SU-DHL-6 (cell line): ENCODE data around the gene B3GNT5.

ENCODE experiments used
- H2AFZ ChIP-seq: fragments of 200-600 bp; sonication (generic); 2 replicates; pipeline ENCODE4 v1.6.1; 2014; ENCODE audit warnings: low read depth, mild to moderate bottlenecking, moderate library complexity, mixed read lengths, antibody characterized with exemption, low read length; ENCODE audit not compliant: severe bottlenecking
- H3F3A ChIP-seq: fragments of 200-600 bp; shearing (Covaris generic); 2 replicates; pipeline ENCODE4 v1.6.0; 2016; ENCODE audit warnings: antibody characterized with exemption, mild to moderate bottlenecking; ENCODE audit not compliant: insufficient read depth
- H3K27ac ChIP-seq: fragments of 200-600 bp; sonication (generic); 2 replicates; pipeline ENCODE4 v1.5.1; 2016; ENCODE audit warnings: low read depth, mild to moderate bottlenecking, low read length, moderate library complexity, mixed read lengths
- H3K27me3 ChIP-seq: fragments of 200-600 bp; sonication (generic), shearing (Covaris generic); 2 replicates; pipeline ENCODE4 v1.6.0; 2014; ENCODE audit warnings: mild to moderate bottlenecking, low read length
- H3K36me3 ChIP-seq: fragments of 200-600 bp; sonication (generic); 2 replicates; pipeline ENCODE4 v1.6.1; 2014; ENCODE audit warnings: mild to moderate bottlenecking, low read length, mixed read lengths
- H3K4me2 ChIP-seq: fragments of 300-600, 200-600 bp; shearing (Covaris generic), sonication (generic); 2 replicates; pipeline ENCODE4 v1.6.0; 2014; ENCODE audit warnings: low read length, low read depth, mild to moderate bottlenecking; ENCODE audit not compliant: poor library complexity, severe bottlenecking
- H3K4me3 ChIP-seq: fragments of 200-600 bp; sonication (generic); 2 replicates; pipeline ENCODE4 v1.5.1; 2014; ENCODE audit warnings: antibody characterized with exemption, low read length, mild to moderate bottlenecking, mixed read lengths; ENCODE audit not compliant: insufficient read depth, poor library complexity, severe bottlenecking
- H3K79me2 ChIP-seq: fragments of 200-600 bp; sonication (generic); 2 replicates; pipeline ENCODE4 v1.6.1; 2014; ENCODE audit warnings: mild to moderate bottlenecking, low read length, moderate library complexity; ENCODE audit not compliant: insufficient read depth
- H3K9ac ChIP-seq: fragments of 200-600 bp; sonication (generic); 2 replicates; pipeline ENCODE4 v1.7.0; 2014; ENCODE audit warnings: mild to moderate bottlenecking, low read length
- H3K9me2 ChIP-seq: fragments of 200-600 bp; sonication (generic); replicated peaks from 2 replicates; pipeline ENCODE4 v1.6.1; 2014; ENCODE audit warnings: low read length; ENCODE audit not compliant: insufficient read depth
- H3K9me3 ChIP-seq: fragments of 200-600 bp; sonication (generic); 2 replicates; pipeline ENCODE4 v1.6.1; 2014; ENCODE audit warnings: low read length, mixed read lengths; ENCODE audit not compliant: insufficient read depth
- H4K20me1 ChIP-seq: fragments of 200-600 bp; sonication (generic); 2 replicates; pipeline ENCODE4 v1.6.1; 2014; ENCODE audit warnings: low read depth, mild to moderate bottlenecking, antibody characterized with exemption, low read length, moderate library complexity, mixed read lengths
- EZH2phosphoT487 ChIP-seq: fragments of 200-600 bp; sonication (generic), shearing (Covaris generic); conservative IDR thresholded peaks from 2 replicates; pipeline ENCODE4 v1.6.1; 2018; ENCODE audit warnings: mild to moderate bottlenecking, antibody characterized with exemption, low read length, moderate library complexity, mixed read lengths
- TF ChIP-seq, protein P1 (sequence below): fragments of 200-600 bp; sonication (generic); IDR thresholded peaks from one replicate; pipeline ENCODE4 v1.5.1; 2017; ENCODE audit warnings: antibody characterized with exemption, mild to moderate bottlenecking, low read length, moderate library complexity; ENCODE audit not compliant: insufficient read depth, poor library complexity, severe bottlenecking

Gene B3GNT5

DNA sequence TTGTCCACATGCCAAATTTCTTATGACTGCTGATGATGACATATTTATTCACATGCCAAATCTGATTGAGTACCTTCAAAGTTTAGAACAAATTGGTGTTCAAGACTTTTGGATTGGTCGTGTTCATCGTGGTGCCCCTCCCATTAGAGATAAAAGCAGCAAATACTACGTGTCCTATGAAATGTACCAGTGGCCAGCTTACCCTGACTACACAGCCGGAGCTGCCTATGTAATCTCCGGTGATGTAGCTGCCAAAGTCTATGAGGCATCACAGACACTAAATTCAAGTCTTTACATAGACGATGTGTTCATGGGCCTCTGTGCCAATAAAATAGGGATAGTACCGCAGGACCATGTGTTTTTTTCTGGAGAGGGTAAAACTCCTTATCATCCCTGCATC is 17.3 kb downstream of the B3GNT5 start:
- no peaks in the 10 kb centered on the region for H3F3A ChIP-seq
- H3K9me3 ChIP-seq: no peaks in the 10 kb centered on the region
- H3K4me3 ChIP-seq: no peak overlapping the region
- no peak overlapping the region for H3K27ac ChIP-seq
- H3K9me2 ChIP-seq: no peaks in the 10 kb centered on the region
- TF ChIP-seq, protein P1, sequence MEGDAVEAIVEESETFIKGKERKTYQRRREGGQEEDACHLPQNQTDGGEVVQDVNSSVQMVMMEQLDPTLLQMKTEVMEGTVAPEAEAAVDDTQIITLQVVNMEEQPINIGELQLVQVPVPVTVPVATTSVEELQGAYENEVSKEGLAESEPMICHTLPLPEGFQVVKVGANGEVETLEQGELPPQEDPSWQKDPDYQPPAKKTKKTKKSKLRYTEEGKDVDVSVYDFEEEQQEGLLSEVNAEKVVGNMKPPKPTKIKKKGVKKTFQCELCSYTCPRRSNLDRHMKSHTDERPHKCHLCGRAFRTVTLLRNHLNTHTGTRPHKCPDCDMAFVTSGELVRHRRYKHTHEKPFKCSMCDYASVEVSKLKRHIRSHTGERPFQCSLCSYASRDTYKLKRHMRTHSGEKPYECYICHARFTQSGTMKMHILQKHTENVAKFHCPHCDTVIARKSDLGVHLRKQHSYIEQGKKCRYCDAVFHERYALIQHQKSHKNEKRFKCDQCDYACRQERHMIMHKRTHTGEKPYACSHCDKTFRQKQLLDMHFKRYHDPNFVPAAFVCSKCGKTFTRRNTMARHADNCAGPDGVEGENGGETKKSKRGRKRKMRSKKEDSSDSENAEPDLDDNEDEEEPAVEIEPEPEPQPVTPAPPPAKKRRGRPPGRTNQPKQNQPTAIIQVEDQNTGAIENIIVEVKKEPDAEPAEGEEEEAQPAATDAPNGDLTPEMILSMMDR: no peak
- no peak for TF ChIP-seq EZH2phosphoT487
- no peaks in the 10 kb centered on the region for H3K36me3 ChIP-seq
- H3K4me2 ChIP-seq: no peak overlapping the region
- no peak overlapping the region for H3K9ac ChIP-seq
- H4K20me1 ChIP-seq: no peaks in the 10 kb centered on the region
- H3K79me2 ChIP-seq: no peaks in the 10 kb centered on the region
- H3K27me3 ChIP-seq: no peaks in the 10 kb centered on the region
- H2AFZ ChIP-seq: no peak overlapping the region

DNA sequence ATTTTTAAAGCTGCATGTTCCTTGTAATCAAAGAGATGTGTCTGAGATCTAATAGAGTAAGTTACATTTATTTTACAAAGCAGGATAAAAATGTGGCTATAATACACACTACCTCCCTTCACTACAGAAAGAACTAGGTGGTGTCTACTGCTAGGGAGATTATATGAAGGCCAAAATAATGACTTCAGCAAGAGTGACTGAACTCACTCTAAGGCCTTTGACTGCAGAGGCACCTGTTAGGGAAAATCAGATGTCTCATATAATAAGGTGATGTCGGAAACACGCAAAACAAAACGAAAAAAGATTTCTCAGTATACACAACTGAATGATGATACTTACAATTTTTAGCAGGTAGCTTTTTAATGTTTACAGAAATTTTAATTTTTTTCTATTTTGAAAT is 19.1 kb downstream of the B3GNT5 start:
- Histone ChIP-seq H3K36me3 (no peaks in the 10 kb centered on the region), H3K9me2 (no peaks in the 10 kb centered on the region), H3K9me3 (no peaks in the 10 kb centered on the region), H3K27me3 (no peaks in the 10 kb centered on the region), H3K79me2 (no peaks in the 10 kb centered on the region), H3K4me2 (no peak overlapping the region), H2AFZ (no peak overlapping the region), H3F3A (no peaks in the 10 kb centered on the region), H3K27ac (no peak overlapping the region), H4K20me1 (no peaks in the 10 kb centered on the region), H3K9ac (no peak overlapping the region), H3K4me3 (no peak overlapping the region)
- TF ChIP-seq EZH2phosphoT487: no peak
- TF ChIP-seq, protein P1: no peak

DNA sequence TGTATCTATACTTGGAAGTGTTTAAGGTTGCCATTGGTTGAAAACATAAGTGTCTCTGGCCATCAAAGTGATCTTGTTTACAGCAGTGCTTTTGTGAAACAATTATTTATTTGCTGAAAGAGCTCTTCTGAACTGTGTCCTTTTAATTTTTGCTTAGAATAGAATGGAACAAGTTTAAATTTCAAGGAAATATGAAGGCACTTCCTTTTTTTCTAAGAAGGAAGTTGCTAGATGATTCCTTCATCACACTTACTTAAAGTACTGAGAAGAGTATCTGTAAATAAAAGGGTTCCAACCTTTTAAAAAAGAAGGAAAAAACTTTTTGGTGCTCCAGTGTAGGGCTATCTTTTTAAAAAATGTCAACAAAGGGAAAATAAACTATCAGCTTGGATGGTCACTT is 19.7 kb downstream of the B3GNT5 start:
- H3K4me2 ChIP-seq: no peak overlapping the region
- H3K27ac ChIP-seq: no peak overlapping the region
- H3F3A ChIP-seq: no peaks in the 10 kb centered on the region
- no peak overlapping the region for H3K4me3 ChIP-seq
- no peak overlapping the region for H3K9ac ChIP-seq
- no peak overlapping the region for H2AFZ ChIP-seq
- no peaks in the 10 kb centered on the region for H3K27me3 ChIP-seq
- no peaks in the 10 kb centered on the region for H3K9me2 ChIP-seq
- no peaks in the 10 kb centered on the region for H3K9me3 ChIP-seq
- no peak for TF ChIP-seq EZH2phosphoT487
- TF ChIP-seq, protein P1: no peak
- H4K20me1 ChIP-seq: no peaks in the 10 kb centered on the region
- H3K36me3 ChIP-seq: no peaks in the 10 kb centered on the region
- no peaks in the 10 kb centered on the region for H3K79me2 ChIP-seq

DNA sequence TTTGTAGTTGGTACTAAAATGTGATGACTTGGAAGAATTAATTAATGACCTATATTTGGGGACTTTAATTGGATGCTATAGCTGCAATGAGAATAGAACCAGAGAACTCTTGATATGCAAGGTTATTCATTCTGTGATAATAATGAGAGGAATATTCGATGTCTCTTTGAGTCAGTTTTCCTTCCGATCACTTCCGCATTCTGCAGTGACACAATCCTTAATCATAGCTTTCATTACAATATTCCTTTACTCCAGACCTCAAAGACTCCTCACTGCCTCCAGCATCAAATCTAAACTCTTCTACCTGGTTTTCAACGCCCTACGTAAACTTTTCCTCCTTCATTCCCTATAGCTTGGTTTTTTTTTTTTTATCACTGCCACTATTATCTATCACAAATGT is 21.6 kb downstream of the B3GNT5 start:
- H3K9me3 ChIP-seq: no peaks in the 10 kb centered on the region
- no peaks in the 10 kb centered on the region for H3K9me2 ChIP-seq
- H3K27me3 ChIP-seq: no peaks in the 10 kb centered on the region
- H2AFZ ChIP-seq: no peak overlapping the region
- no peak overlapping the region for H3K27ac ChIP-seq
- H3K4me2 ChIP-seq: no peak overlapping the region
- no peaks in the 10 kb centered on the region for H3K79me2 ChIP-seq
- no peak overlapping the region for H3K9ac ChIP-seq
- no peaks in the 10 kb centered on the region for H4K20me1 ChIP-seq
- H3F3A ChIP-seq: no peaks in the 10 kb centered on the region
- H3K4me3 ChIP-seq: no peak overlapping the region
- H3K36me3 ChIP-seq: no peaks in the 10 kb centered on the region
- TF ChIP-seq, protein P1: no peak
- TF ChIP-seq EZH2phosphoT487: no peak
